Activated CD8-positive, alpha-beta memory T cell treated with anti-CD3 and anti-CD28 coated beads, Interleukin-2, amount 50 U/mL, for 4 hours (primary cell): Measurements from ENCODE around the gene UBL7.

Experiments
- DNase-seq: peaks from one replicate; pipeline ENCODE4 v3.0.0-alpha.2; 2020

UBL7 gene

GRCh38 chr15:74438206-74438605, 22.8 kb downstream of the UBL7 start:
- DNase-seq: no peak

GRCh38 chr15:74434263-74435136, 26.5 kb downstream of the UBL7 start:
- no peak for DNase-seq

- peak; percentile 86 for DNase-seq
Measured at GRCh38 chr15:74433592-74434262, 27.2 kb downstream of the UBL7 start, which contains the start of gene SEMA7A. TSS of gene SEMA7A (minus strand) at chr15:74433958. CDS start at chr15:74433918, 40 bp downstream.

GRCh38 chr15:74432968-74433591, 27.9 kb downstream of the UBL7 start:
- no peak for DNase-seq

GRCh38 chr15:74432271-74432967, 28.5 kb downstream of the UBL7 start:
- no peak for DNase-seq

- DNase-seq: no peak
Measured at GRCh38 chr15:74431645-74432044, 29.3 kb downstream of the UBL7 start.

GRCh38 chr15:74431116-74431515, 29.8 kb downstream of the UBL7 start:
- no peak for DNase-seq

GRCh38 chr15:74430510-74430951, 30.4 kb downstream of the UBL7 start:
- no peak for DNase-seq

GRCh38 chr15:74429781-74430400, 31.1 kb downstream of the UBL7 start:
- no peak for DNase-seq

GRCh38 chr15:74428970-74429780, 31.8 kb downstream of the UBL7 start:
- no peak for DNase-seq

- DNase-seq: no peak
Measured at GRCh38 chr15:74428442-74428787, 32.5 kb downstream of the UBL7 start.

- DNase-seq: no peak
Measured at GRCh38 chr15:74427607-74428441, 33.1 kb downstream of the UBL7 start.

GRCh38 chr15:74426404-74427281, 34.3 kb downstream of the UBL7 start:
- DNase-seq: no peak

- no peak for DNase-seq
Measured at GRCh38 chr15:74425630-74426029, 35.3 kb downstream of the UBL7 start.

GRCh38 chr15:74424901-74425528, 35.9 kb downstream of the UBL7 start:
- no peak for DNase-seq

- DNase-seq: no peak
Measured at GRCh38 chr15:74423431-74424257, 37.3 kb downstream of the UBL7 start.

GRCh38 chr15:74422652-74423430, 38.1 kb downstream of the UBL7 start:
- DNase-seq: no peak
